ENCODE data around the gene CAP2.

- no peak for TF ChIP-seq EZH2phosphoT487 (IDR thresholded peaks at IDR 0.05; ENCODE audit: insufficient read depth, low read depth)
- no peak for TF ChIP-seq EZH2 (IDR thresholded peaks at IDR 0.05; ENCODE audit: insufficient read depth, poor library complexity, severe bottlenecking)
Observed at GRCh38 chr6:17416806-17417205, 23.4 kb downstream of the CAP2 start.

Data from GM23248 (cell line).